ENCODE measurements around the gene MAP2K5. TPM values are rescaled to one million over a fixed set of nuclear protein-coding genes. Genes with fewer than 3 reads are reported as not detected.
A peak's percentile ranks its signal among the peaks of the same experiment; 100 is the strongest.

MAP2K5 gene
- total and polyA plus RNA-seq, 9 of the 15 experiments (the other 6 are each of a cell fraction or from before 2014, with no cell fraction given): 0.41 to 16.5 (median 7.5) TPM

- TF ChIP-seq ARID3B (CRISPR knock-in tag; IDR thresholded peaks at IDR 0.05; ENCODE audit: borderline replicate concordance) (no peak), ZNF780A (CRISPR knock-in tag; IDR thresholded peaks at IDR 0.05) (no peak), TEAD1 (CRISPR knock-in tag; IDR thresholded peaks at IDR 0.05) (no peak), ZNF695 (CRISPR knock-in tag; IDR thresholded peaks at IDR 0.05) (no peak), ZNF311 (CRISPR knock-in tag; IDR thresholded peaks at IDR 0.05) (no peak), CBX2 (IDR thresholded peaks at IDR 0.05; ENCODE audit: insufficient read depth, low read length, poor library complexity, severe bottlenecking) (no peak), SRSF1 (IDR thresholded peaks at IDR 0.05; ENCODE audit: low read depth, low read length) (no peak), MED1 (CRISPR knock-in tag; IDR thresholded peaks at IDR 0.05; ENCODE audit: borderline replicate concordance) (no peak), ZNF23 (CRISPR knock-in tag; IDR thresholded peaks at IDR 0.05) (no peak), TCF7L2 (IDR thresholded peaks at IDR 0.05; ENCODE audit: low read depth, low read length) (no peak), CEBPZ (IDR thresholded peaks at IDR 0.05; ENCODE audit: borderline replicate concordance, low read depth, low read length) (no peak), GTF2A2 (tag; IDR thresholded peaks at IDR 0.05) (no peak), HMGXB4 (CRISPR knock-in tag; IDR thresholded peaks at IDR 0.05) (no peak), RFX5 (IDR thresholded peaks at IDR 0.05; ENCODE audit: low read depth, low read length) (no peak), ZNF324 (CRISPR knock-in tag; IDR thresholded peaks at IDR 0.05) (no peak), RAD21 (CRISPR knock-in tag; conservative IDR thresholded peaks at IDR 0.05 in 1 of 2, IDR thresholded peaks at IDR 0.05 in 1 of 2) (peak; percentile 62 to 88), ELF4 (CRISPR knock-in tag; IDR thresholded peaks at IDR 0.05) (no peak), E4F1 (CRISPR knock-in tag; IDR thresholded peaks at IDR 0.05; ENCODE audit: borderline replicate concordance) (no peak), POU5F1 (IDR thresholded peaks at IDR 0.05; ENCODE audit: borderline replicate concordance, low read depth, low read length, partially characterized antibody) (no peak)
These were observed 41.2 kb upstream of the MAP2K5 start (continued) for GRCh38 chr15:67501177-67501835.
